GM12874 (cell line): ENCODE results near the gene VSIG10L2.

ENCODE experiments used
- CTCF ChIP-seq: IDR thresholded peaks from 2 replicates; pipeline ENCODE4 v1.5.1; 2011; ENCODE audit warnings: low read depth, mild to moderate bottlenecking, control low read depth, low read length, moderate library complexity; ENCODE audit not compliant: insufficient read depth

VSIG10L2 gene

GRCh38 chr11:125978181-125978716 lies 32.4 kb downstream of the VSIG10L2 start:
- TF ChIP-seq CTCF: no peak

- no peak for TF ChIP-seq CTCF
These were observed 33.0 kb downstream of the VSIG10L2 start for GRCh38 chr11:125978778-125979407.

GRCh38 chr11:125979511-125979910 lies 33.7 kb downstream of the VSIG10L2 start:
- no peak for TF ChIP-seq CTCF

- TF ChIP-seq CTCF: no peak
These were observed 34.6 kb downstream of the VSIG10L2 start for GRCh38 chr11:125980436-125980835.

- TF ChIP-seq CTCF: no peak
These were observed 36.5 kb downstream of the VSIG10L2 start for GRCh38 chr11:125982348-125982730.

GRCh38 chr11:125987066-125987641 lies 41.3 kb downstream of the VSIG10L2 start:
- no peak for TF ChIP-seq CTCF

- TF ChIP-seq CTCF: no peak
These were observed 44.4 kb downstream of the VSIG10L2 start for GRCh38 chr11:125990244-125990643.
